ENCODE data around the gene REN.

Gene REN

DNA sequence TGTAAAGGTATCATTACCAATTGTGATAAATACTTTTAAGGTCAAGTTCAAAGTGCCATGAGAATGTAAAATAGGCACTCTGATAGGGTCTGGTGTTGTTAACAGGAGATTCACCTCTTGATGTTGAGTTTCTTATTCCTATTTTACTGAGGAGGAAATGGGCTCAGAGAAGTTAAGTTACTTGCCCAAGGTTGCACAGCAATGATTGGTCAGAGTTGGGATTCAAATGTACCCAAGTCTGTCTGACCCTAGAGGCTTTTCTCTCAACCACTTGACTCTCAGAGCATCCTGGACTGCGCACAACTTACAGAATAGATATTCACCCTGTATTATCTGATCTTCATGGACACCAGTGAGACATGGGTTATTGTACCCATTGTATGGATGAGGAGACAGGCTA lies 59.3 kb downstream of the REN start:
- no peak for DNase-seq (ENCODE audit: low read depth)

DNA sequence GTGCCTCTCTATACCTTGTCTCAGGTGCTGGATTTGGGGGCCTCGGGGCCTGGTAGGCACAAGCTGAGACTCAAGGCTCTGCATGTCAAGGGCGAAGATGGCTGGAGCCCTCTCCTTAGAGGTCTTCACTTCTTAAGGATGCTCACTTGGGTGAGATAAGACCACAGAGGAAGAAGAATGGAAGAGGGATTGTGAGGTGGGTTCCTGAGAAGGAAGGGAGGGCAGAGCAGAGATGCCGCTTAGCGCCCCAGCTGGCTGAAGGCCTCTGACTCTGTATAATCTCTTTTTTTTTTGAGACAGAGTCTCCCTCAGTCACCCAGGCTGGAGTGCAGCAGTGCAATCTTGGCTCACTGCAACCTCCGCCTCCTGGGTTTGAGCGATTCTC lies 61.0 kb downstream of the REN start:
- DNase-seq (ENCODE audit: low read depth), result no peak

All from iris pigment epithelial cell (primary cell).